Panc1 (cell line): ENCODE results near the gene NUDT4. TPM values are rescaled to one million over a fixed set of nuclear protein-coding genes. Genes with fewer than 3 reads are reported as not detected.

Experiments
- ATAC-seq: fragments of 200-7000 bp; cut with Tn5 transposase; 2 replicates; pipeline ENCODE4 v1.9.1; 2020; ENCODE audit warnings: mild to moderate bottlenecking, moderate library complexity
- BruUV-seq: library from RNA; stranded (reverse); fragments of 400-500 nt; replicated peaks from 2 replicates; lab custom pipeline; 2021; lab: Mats Ljungman, UMichigan
- CTCF ChIA-PET: fragments of 300-600 bp; sonication (Branson Sonifier 250); formaldehyde crosslinking; loops from one replicate; lab custom pipeline; 2022; ENCODE audit warnings: antibody characterized with exemption; lab: Charles Lee
- POLR2A ChIA-PET: fragments of 300-600 bp; sonication (Branson Sonifier 250); formaldehyde crosslinking; loops from one replicate; lab custom pipeline; 2022; ENCODE audit warnings: antibody characterized with exemption; lab: Charles Lee
- DNase-seq: peaks from one replicate; pipeline ENCODE4 v3.0.0-alpha.2; 2010; ENCODE audit warnings: low read depth, low spot score
- H3K27ac ChIP-seq: 2 replicates; pipeline ENCODE4 v1.5.1; 2011; ENCODE audit warnings: mild to moderate bottlenecking, low read length, inconsistent platforms
- H3K27me3 ChIP-seq: fragments of 200-500 bp; sonication (Bioruptor generic); 2 replicates; pipeline ENCODE4 v1.6.0; 2014; ENCODE audit warnings: low read length, inconsistent platforms; ENCODE audit not compliant: control insufficient read depth, insufficient read depth
- H3K36me3 ChIP-seq: fragments of 200-500 bp; sonication (Bioruptor generic); 2 replicates; pipeline ENCODE4 v1.5.1; 2014; ENCODE audit warnings: inconsistent platforms, mild to moderate bottlenecking, low read length, moderate library complexity; ENCODE audit not compliant: control insufficient read depth, insufficient read depth
- H3K4me1 ChIP-seq: 2 replicates; pipeline ENCODE4 v1.5.1; 2011; ENCODE audit warnings: inconsistent platforms, mild to moderate bottlenecking, low read length, moderate library complexity; ENCODE audit not compliant: control insufficient read depth, insufficient read depth
- H3K4me3 ChIP-seq, 2 experiments: 2 replicates each; pipeline ENCODE4 v1.5.1; 2011 to 2012; ENCODE audit warnings: low read depth in 2 of 2, low read length in 2 of 2, mild to moderate bottlenecking in 2 of 2, inconsistent platforms in 1 of 2, moderate library complexity in 1 of 2
- H3K9me3 ChIP-seq: fragments of 200-500 bp; sonication (Bioruptor generic); 2 replicates; pipeline ENCODE4 v1.5.1; 2014; ENCODE audit warnings: low read depth, mild to moderate bottlenecking, inconsistent platforms, low read length, moderate library complexity; ENCODE audit not compliant: control insufficient read depth, insufficient read depth
- POLR2AphosphoS5 ChIP-seq: IDR thresholded peaks from 2 replicates; pipeline ENCODE4 v1.6.1; 2012; ENCODE audit warnings: mild to moderate bottlenecking, low read depth, low read length, moderate library complexity
- SIN3A ChIP-seq: IDR thresholded peaks from 2 replicates; pipeline ENCODE4 v1.6.1; 2012; ENCODE audit warnings: low read depth, mild to moderate bottlenecking, low read length, moderate library complexity, borderline replicate concordance; ENCODE audit not compliant: insufficient read depth
- TCF7L2 ChIP-seq: IDR thresholded peaks from 2 replicates; pipeline ENCODE4 v1.6.1; 2011; ENCODE audit warnings: mild to moderate bottlenecking, low read depth, low read length, inconsistent platforms
- in situ Hi-C: cut with HindIII; loops from 2 replicates; pipeline ENCODE4 v1.10.0; 2016; ENCODE audit warnings: low sequenced_read_pairs, low pct_unique_long_range_greater_than_20kb
- intact Hi-C: fragments of 100-400 bp; cut with micrococcal nuclease; formaldehyde crosslinking; loops from one replicate; pipeline ENCODE4 v1.10.0; 2022; ENCODE audit not compliant: unreplicated experiment
- total RNA-seq: library from RNA; stranded (reverse); gene quantifications from one replicate; pipeline ENCODE4 v1.2.1, GENCODE V29; 2021; ENCODE audit not compliant: unreplicated experiment
- TF ChIP-seq, protein P1 (sequence below), 2 experiments: IDR thresholded peaks; 2 replicates each; pipeline ENCODE4 v1.6.1; 2011 to 2012; ENCODE audit warnings: low read depth in 2 of 2, control low read depth in 1 of 2, low read length in 1 of 2, mild to moderate bottlenecking in 1 of 2, moderate library complexity in 1 of 2; ENCODE audit not compliant: insufficient read depth in 1 of 2
- TF ChIP-seq, protein P2 (sequence below): fragments of 450-650 bp; IDR thresholded peaks from 2 replicates; pipeline ENCODE4 v1.5.1; 2017; ENCODE audit warnings: mild to moderate bottlenecking

NUDT4 gene
- total RNA-seq, 1 experiment from 2014 or later: 45.7 TPM

DNA sequence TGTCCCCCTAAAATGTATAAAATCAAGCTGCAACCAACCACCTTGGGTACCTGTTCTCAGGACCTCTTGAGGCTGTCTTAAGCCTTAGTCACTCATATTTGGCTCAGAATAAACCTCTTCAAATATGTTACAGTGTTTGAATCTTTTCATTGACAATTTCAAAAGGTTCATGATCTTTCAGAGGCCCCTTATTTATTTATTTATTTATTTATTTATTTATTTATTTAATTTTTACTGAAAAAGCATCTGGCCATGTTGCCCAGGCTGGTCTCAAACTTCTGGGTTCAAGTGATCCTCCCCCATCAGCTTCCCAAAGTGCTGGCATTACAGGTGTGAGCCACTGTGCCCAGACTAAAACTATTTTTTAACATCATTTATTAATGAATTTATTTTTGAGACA is 8.2 kb upstream of the NUDT4 start:
- Histone ChIP-seq H3K27ac (no peak overlapping the region), H3K27me3 (no peaks in the 10 kb centered on the region), H3K4me3 (no peak overlapping the region), H3K9me3 (no peaks in the 10 kb centered on the region), H3K36me3 (no peaks in the 10 kb centered on the region), H3K4me1 (no peaks in the 10 kb centered on the region; the same call in 1 of the 2 replicates)
- ChIA-PET POLR2A (no interaction called here), CTCF (no interaction called here)
- BruUV-seq: no TSS peak
- in situ Hi-C loops (no loop called here), intact Hi-C loops (no loop called here)
- DNase-seq: no peak
- TF ChIP-seq POLR2AphosphoS5 (no peak), SIN3A (no peak)
- TF ChIP-seq, protein P1, sequence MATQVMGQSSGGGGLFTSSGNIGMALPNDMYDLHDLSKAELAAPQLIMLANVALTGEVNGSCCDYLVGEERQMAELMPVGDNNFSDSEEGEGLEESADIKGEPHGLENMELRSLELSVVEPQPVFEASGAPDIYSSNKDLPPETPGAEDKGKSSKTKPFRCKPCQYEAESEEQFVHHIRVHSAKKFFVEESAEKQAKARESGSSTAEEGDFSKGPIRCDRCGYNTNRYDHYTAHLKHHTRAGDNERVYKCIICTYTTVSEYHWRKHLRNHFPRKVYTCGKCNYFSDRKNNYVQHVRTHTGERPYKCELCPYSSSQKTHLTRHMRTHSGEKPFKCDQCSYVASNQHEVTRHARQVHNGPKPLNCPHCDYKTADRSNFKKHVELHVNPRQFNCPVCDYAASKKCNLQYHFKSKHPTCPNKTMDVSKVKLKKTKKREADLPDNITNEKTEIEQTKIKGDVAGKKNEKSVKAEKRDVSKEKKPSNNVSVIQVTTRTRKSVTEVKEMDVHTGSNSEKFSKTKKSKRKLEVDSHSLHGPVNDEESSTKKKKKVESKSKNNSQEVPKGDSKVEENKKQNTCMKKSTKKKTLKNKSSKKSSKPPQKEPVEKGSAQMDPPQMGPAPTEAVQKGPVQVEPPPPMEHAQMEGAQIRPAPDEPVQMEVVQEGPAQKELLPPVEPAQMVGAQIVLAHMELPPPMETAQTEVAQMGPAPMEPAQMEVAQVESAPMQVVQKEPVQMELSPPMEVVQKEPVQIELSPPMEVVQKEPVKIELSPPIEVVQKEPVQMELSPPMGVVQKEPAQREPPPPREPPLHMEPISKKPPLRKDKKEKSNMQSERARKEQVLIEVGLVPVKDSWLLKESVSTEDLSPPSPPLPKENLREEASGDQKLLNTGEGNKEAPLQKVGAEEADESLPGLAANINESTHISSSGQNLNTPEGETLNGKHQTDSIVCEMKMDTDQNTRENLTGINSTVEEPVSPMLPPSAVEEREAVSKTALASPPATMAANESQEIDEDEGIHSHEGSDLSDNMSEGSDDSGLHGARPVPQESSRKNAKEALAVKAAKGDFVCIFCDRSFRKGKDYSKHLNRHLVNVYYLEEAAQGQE (IDR thresholded peaks at IDR 0.05; ENCODE audit: insufficient read depth in 1 of 2, low read depth in 2 of 2, low read length in 1 of 2): no peak
- TF ChIP-seq, protein P2, sequence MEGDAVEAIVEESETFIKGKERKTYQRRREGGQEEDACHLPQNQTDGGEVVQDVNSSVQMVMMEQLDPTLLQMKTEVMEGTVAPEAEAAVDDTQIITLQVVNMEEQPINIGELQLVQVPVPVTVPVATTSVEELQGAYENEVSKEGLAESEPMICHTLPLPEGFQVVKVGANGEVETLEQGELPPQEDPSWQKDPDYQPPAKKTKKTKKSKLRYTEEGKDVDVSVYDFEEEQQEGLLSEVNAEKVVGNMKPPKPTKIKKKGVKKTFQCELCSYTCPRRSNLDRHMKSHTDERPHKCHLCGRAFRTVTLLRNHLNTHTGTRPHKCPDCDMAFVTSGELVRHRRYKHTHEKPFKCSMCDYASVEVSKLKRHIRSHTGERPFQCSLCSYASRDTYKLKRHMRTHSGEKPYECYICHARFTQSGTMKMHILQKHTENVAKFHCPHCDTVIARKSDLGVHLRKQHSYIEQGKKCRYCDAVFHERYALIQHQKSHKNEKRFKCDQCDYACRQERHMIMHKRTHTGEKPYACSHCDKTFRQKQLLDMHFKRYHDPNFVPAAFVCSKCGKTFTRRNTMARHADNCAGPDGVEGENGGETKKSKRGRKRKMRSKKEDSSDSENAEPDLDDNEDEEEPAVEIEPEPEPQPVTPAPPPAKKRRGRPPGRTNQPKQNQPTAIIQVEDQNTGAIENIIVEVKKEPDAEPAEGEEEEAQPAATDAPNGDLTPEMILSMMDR: no peak
- ATAC-seq: no peak

DNA sequence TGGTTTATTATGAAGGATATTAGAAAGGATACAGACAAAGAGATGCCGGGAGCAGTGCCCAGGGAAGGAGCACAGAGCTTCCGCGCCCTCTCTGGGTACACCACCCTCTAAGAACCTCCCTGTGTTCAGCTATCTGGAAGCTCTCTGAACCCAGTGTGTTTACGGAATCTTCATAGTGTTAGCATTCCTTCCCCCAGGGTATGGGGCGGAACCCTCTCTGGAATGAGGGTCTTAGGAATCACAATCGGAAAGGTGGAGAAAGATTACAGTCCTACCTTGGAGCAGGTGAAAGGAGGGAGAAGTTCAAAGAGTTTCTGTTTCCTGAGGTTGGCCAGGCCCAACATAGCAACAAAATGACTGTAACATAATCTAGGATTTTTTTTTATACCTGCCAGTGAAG is 6.8 kb upstream of the NUDT4 start:
- intact Hi-C loops: no loop called here
- CTCF ChIA-PET: no interaction called here
- Histone ChIP-seq H3K27me3 (no peaks in the 10 kb centered on the region), H3K4me1 (peaks cover under 1% of the 10 kb centered on the region; the same call in 1 of the 2 replicates), H3K9me3 (no peaks in the 10 kb centered on the region), H3K4me3 (no peak overlapping the region), H3K36me3 (no peaks in the 10 kb centered on the region), H3K27ac (no peak overlapping the region)
- POLR2A ChIA-PET: no interaction called here
- ATAC-seq: no peak
- no peak for DNase-seq
- TF ChIP-seq SIN3A: no peak
- TF ChIP-seq, protein P2: no peak
- TF ChIP-seq, protein P1 (IDR thresholded peaks at IDR 0.05; ENCODE audit: insufficient read depth in 1 of 2, low read depth in 2 of 2, low read length in 1 of 2): no peak
- TF ChIP-seq POLR2AphosphoS5: no peak
- TF ChIP-seq TCF7L2: no peak
- in situ Hi-C loops: no loop called here
- BruUV-seq: no TSS peak
